Measurements from ENCODE around the gene PRPS2.

- TF ChIP-seq SUZ12 (IDR thresholded peaks at IDR 0.05; ENCODE audit: low read length) (no peak), CTCF (IDR thresholded peaks at IDR 0.05; ENCODE audit: control extremely low read depth in 1 of 3, insufficient read depth in 1 of 3, low read depth in 1 of 3, low read length in 3 of 3) (no peak), EZH2 (IDR thresholded peaks at IDR 0.05; ENCODE audit: low read depth, low read length, severe bottlenecking) (no peak), POLR2A (IDR thresholded peaks at IDR 0.05; ENCODE audit: control extremely low read depth in 1 of 2, low read depth in 2 of 2, low read length in 2 of 2) (no peak), GTF2F1 (IDR thresholded peaks at IDR 0.05; ENCODE audit: borderline replicate concordance, low read depth, low read length) (no peak), YY1 (IDR thresholded peaks at IDR 0.05; ENCODE audit: low read depth, low read length) (no peak), SRF (IDR thresholded peaks at IDR 0.05; ENCODE audit: low read depth, low read length) (no peak)
Measured at GRCh38 chrX:12798601-12799000, 7.4 kb downstream of the PRPS2 start.
